HG03432 (cell line): ENCODE data around the gene SLC2A1.
"Not testable (repeated sequence)": the region's sequence is repeated elsewhere in the genome, so short reads cannot be mapped to it uniquely, and the experiment has no call there.

Source experiments
- ATAC-seq: cut with Tn5 transposase; IDR thresholded peaks from one replicate; pipeline ENCODE4 v1.9.1; 2021; ENCODE audit warnings: mild to moderate bottlenecking, moderate library complexity; ENCODE audit not compliant: unreplicated experiment

SLC2A1 gene

DNA sequence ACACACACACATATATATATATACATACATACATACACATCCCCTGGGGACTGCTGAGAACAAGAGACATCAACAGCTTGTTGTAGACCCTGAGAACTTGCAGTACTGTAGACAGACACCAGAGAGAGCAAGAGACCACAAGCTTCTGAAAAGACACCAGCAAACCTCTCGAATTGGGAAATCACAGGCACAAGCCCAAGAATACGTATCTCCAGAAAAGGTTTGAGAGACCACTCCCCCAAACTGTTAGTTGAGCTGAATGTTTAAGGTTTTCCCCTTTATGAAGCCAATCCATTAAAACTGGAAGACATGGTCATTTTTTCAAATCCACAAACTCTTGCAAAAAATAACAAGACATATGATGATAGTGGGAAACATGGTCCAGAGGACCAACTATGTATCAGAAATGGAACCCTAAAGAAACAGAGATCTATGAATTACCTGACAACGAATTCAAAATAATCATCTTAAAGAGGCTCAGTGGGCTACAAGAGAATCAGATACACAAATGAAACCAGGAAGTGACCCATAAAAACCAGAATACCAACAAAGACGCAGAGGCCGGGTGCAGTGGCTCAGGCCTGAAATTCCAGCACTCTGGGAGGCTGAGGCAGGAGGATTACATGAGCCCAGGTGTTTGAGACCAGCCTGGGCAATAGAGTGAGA lies 45.1 kb downstream of the SLC2A1 start:
- ATAC-seq, result no peak

DNA sequence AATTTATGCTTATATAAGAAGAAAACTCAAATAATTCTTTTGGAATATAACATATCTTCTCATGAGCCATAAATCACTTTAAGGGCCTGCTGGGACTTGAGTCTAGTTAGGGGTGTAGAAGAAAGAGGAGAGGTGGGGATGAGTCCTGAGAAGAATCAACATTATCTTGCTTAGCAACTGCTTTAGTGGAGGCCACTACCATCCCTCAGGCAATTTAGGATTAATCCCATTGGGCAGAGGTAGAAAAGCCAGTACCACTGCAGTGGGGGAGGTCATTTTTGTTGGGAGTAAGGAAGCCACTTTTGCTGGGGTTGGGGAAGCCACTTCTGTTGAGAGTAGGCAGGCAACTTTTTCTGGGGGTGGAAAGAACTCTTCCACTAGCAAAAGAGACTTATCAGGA lies 47.7 kb downstream of the SLC2A1 start:
- ATAC-seq, result no peak

DNA sequence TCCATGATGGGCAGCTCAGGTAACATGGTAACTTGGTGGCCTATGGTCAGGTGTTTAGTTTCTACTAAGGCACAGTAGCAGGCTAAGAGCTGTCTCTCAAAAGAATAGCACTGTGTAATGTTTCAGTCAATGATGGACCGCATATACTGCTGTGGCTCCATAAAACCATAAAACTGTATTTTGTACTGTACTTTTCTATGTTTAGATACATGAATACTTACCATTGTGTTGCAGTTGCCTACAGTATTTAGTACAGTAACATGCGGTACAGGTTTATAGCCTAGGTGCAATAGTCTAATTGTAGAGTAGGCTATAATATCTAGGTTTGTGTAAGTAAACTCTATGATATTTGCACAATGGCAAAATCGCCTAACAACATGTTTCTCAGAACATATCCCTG lies 50.6 kb downstream of the SLC2A1 start:
- ATAC-seq, result no peak

DNA sequence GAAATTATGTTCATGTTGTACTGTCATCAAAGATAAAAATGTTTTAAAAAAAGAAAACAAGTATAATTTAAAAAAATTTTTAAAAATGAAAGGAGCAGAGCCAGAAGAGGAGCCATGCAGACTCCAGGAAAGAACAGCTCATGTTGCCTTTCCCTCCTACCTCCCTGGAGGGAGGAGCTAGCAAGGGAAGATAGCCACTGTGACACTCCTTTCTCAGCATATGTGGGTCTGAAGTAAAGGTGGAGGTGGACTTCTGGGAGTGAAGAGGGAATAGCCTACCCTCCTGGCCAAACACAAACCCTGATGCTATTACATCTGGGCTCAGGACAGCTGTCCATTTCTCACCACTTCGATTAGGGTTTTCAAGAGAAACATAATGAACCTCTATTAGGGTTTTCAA lies 54.2 kb downstream of the SLC2A1 start:
- ATAC-seq, result no peak

DNA sequence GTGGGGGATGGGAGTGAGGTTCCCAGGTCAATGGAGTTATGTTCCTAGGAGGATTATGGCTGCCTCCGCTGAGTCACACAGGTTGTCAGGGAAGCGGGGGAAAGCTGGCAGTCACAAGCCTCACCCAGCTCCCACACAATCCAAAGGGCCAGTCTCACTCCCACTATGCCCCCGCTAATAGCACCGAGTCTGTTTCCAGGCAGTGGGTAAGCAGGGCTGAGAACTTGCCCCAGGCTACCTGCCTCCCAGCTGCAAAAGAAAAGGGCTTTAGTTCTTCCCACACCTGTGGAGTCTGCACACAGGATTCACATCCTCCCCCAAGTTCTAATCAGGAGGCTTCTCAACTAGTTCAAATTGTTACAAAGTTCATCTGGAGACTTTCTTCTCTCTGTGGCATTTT lies 58.7 kb downstream of the SLC2A1 start:
- ATAC-seq, result not testable (repeated sequence)

DNA sequence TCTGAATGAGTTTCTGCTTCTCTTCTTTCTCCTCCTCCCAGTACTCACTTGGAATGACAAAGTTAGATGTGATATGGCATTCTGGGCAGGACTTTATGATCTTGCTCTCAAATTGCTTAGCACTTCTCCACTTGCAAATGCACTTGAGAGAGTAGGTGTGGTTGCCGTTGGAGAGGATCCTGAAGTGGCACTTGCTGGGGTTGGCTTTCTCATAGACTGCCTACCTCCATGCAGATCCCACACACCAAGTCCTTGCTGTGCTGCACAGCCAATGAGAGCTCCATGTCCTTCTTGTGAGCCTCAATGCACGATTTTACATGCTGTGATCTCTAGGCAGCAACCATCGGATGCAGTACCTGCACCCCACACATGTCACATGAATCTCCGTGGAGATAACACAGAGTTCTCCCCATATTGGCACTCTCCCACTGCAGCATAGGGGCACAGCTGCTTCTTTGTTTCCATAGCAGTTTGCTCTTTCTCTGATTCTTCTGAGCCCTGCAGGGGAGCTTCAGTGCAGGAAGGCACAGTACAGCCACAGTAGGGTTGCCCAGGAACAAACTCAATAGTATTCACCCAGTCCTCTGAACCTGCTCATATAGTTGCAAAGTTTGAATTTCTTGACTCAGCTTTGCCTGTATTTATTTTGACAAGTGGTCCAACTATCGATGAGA lies 67.1 kb downstream of the SLC2A1 start:
- no peak for ATAC-seq

DNA sequence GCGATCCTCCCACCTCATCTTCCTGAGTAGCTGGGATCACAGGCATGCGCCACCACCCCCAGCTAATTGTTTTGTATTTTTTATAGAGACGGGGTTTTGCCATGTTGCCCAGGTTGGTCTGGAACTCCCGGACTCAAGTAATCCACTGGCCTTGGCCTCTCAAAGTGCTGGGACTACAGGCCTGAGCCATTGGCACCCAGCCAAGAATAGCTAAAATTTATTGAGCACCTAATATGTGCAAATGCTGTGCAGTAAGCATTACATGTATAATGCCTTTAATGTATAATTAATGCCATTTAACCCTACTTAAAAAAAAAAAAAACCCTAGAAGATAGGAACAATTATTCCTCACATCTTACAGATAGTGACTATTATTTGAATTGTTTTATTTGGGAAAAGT lies 69.4 kb downstream of the SLC2A1 start:
- ATAC-seq, result no peak

DNA sequence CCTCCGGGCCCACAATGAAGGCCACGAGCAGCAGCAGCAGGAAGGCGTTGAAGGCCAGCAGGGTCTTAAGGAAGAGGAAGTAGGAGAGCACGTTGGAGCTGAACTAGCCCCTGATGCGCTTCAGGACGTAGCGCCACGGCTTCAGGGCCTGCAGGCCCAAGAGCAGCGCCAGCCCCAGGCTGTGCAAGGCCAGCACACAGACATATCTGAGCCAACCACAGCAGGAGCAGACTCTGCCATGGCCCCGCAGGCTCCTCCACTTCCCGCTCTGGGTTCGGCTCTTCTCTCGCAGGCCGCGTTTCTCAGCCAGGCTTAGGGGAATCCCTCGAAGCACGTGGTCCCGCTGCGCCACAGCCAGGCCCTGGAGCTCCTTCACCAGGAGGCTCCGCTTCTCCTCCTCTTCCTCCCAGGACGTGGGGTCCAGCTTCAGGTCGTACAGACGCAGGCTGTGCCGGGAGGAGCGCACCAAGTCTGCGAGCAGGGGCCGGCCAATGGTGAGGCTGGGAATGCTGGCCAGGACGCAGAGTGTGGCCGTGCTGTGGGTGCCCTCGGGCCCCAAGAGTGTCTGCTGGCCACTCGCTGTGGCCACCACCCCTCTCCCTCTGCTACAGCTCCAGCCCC lies 70.5 kb downstream of the SLC2A1 start:
- ATAC-seq, result no peak

DNA sequence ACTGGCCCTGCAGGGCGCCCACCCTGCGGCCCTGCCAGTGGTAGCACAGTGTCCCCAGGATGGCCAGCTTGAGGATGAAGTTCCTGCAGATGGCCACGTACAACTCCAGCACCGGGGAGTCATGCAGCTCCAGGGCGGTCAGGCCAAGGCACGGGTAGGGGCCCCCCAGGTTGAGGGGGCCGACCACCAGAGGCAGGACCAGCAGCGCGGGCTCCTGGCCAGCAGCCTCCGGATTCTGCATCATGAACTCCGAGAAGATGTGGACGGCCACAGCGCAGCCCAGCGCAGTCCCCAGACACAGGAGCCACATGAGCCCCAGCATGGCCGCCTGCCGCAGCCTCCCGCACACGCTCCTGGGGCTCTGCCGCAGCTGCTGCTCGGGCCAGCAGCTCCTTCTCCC lies 71.3 kb downstream of the SLC2A1 start:
- ATAC-seq, result no peak

DNA sequence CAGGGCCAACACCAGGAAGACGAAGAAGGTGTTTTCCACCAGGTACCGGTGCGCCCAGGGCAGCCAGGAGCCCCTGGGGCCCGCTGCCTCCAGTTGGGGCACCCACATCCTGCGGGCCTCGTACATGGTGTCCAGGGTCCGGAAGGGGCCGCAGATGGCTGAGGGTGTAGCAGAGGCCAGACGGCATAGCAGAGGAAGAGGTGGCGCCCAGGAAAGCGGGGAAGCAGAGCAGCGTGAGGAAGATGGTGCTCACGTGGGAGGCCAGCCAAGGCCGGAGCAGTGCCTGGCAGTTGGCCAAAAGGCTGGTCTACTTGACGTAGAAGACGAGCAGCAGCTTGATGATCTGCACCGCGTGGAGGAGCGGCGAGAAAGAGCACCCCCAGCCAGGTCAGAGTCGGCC lies 71.9 kb downstream of the SLC2A1 start:
- ATAC-seq, result no peak

DNA sequence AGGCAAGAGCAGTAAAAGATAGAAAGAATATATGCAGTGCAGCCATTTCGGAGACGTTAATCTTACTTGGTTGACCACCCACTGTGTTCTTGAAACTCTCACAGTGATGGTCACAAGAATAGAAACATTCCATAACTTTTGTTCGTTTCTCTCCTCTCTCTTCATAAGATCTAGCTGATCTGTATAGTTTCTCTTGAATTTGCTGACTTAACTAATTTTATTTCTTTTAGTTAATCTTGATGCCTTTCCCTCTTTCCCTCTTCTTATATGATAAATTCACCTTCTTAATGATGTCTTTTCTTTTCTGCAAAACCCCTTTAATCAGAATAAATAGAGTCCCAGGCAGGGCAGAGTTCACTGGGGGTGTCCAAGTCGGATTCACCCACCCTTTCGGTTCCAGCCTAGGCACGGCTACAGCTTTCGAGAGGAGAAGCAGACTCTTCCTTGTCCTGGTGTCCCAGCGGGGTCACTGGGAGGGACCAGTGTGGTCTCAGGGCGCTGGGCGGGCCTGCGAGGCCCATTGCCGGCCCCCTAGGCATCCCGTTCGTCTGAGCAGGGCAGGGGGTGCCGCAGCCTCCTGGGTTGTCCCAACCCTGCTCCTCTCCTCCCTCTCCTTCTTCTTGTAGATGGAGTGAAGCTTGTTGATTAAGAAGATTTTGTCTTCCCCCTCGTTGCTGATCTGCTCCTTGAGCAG lies 72.5 kb downstream of the SLC2A1 start:
- ATAC-seq, result no peak

DNA sequence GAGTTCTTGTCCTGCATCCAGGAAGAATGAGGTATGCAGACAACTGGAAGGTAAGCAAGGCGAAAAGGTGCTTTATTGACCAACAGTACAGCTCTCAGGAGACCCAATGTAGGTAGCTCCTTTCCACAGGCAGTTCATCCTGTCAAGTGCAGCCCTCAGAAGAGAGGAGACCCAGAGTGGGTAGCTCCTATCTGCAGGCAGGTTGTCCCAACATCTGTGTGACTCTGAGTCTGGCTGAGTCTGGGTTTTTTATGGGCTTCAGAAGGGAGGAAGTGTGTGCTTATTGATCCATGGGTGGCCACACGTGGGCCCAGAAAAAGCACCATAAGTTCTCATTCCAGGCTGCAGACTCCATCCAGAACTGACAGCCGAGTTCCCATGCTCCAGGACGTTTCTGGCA lies 78.3 kb downstream of the SLC2A1 start:
- no peak for ATAC-seq

DNA sequence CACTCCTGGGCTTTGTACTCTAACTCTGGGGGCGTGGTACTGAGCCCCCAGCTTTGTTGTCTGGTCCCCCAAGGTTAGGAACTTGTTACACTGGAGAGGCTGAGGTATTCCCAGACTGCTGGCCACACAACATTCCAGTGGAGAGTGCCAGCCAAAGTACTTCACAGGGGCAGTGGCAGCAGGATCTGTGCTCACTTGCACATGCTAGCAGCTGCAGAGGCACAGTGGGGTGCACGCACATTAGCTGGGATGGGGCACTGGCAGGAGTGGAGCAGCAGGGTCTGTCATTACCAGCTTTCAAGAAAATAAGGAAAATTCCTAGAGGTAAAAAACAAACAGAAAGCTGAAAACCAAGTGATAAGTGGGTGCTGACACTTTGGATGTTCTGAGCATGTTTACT lies 81.3 kb downstream of the SLC2A1 start:
- ATAC-seq, result no peak

DNA sequence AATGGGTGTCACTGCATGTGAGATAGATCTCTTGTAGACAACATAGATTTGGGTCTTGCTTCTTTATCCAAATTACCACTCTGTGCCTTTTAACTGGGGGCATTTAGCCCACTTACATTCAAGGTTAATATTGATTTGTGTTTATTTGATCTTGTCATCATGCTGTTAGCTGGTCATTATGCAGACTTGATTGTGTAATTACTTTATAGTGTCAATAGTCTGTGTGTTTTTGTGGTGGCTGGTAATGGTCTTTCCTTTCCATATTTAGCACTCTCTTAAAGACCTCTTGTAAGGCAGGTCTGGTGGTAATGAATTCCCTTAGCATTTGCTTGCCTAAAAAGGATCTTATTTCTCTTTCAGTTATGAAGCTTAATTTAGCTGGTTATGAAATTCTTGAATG lies 82.7 kb downstream of the SLC2A1 start:
- ATAC-seq, result no peak
